Fibroblast of skin of abdomen (primary cell): Measurements from ENCODE around the gene EPS8. TPM values are rescaled to one million over a fixed set of nuclear protein-coding genes. Genes with fewer than 3 reads are reported as not detected.

Experiments used
- DNase-seq: peaks from one replicate; pipeline ENCODE4 v3.0.0-alpha.2; 2013
- polyA plus RNA-seq, 2 experiments: library from polyadenylated mRNA; unstranded; fragments of 120-200 nt; gene quantifications; one replicate each; pipeline ENCODE4 v1.2.1, GENCODE V29; 2013; ENCODE audit not compliant: insufficient read length in 2 of 2

Gene EPS8
- polyA plus RNA-seq (2013, experiment 1 of 2; ENCODE audit: insufficient read length), result 40.2 TPM
- 40.1 TPM for polyA plus RNA-seq (2013, experiment 2 of 2; ENCODE audit: insufficient read length)

- DNase-seq, result peak; percentile 94
Measured at GRCh38 chr12:15789220-15790171, at the start of gene EPS8. Gene EPS8 (minus strand): TSS chr12:15789388. CDS start chr12:15682951, 106,437 bp downstream.

- DNase-seq, result peak; percentile 92
Measured at GRCh38 chr12:15837141-15837790, 48.1 kb upstream of the EPS8 start.

GRCh38 chr12:15834575-15834974 is 45.4 kb upstream of the EPS8 start:
- peak; percentile 27 for DNase-seq

DNA sequence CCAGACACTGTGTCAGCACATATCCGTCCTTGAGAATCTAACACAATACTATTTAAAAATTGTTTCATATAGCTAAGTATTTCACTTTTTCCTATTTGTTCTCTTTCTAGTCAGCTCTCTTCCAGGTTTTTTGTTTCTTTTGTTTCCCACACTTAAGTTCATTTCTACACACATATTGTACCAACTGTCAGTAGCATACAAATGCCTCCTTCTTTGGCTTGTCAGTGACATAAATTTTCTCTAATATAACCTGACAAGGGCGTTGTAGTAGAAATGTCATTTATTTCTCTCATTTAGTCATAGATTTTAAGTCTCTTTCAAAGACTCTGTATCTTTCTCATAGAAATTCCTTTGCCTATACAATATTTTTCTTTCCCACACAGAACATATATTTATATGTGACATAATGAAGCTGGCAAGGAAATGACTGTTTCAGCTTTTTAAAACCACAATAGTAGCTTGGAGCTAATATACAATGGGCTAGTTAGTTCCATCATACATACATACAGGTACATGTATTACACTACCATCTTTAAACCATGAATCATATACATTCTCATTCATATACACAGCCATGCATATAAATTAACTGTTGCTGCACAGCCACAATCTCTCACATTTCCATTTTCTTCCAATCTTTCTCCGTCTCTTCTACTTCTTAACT is 42.3 kb upstream of the EPS8 start:
- peak; percentile 32 for DNase-seq

DNA sequence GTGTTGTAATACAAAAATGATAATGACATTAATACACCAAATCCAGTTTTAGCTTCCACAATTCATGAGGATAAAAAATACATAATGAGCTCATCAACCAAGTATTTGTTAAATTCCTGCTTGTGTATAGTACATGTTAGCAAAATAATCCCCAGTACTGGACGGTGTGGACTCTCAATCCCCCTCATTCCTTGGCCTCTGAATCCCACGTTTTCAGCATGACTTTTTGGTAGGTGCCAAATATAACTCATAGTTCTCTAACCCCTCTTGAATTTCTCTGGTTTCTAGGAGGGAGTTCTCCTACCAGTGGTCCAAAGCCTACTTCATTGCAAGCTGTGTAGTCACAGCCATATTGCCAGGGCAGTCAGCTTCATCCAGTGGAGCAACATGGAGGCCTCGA is 41.4 kb upstream of the EPS8 start:
- DNase-seq, result peak; percentile 73

- peak; percentile 55 for DNase-seq
Measured at GRCh38 chr12:15829949-15830348, 40.8 kb upstream of the EPS8 start.

- DNase-seq, result no peak
Measured at GRCh38 chr12:15829255-15829654, 40.1 kb upstream of the EPS8 start.

DNA sequence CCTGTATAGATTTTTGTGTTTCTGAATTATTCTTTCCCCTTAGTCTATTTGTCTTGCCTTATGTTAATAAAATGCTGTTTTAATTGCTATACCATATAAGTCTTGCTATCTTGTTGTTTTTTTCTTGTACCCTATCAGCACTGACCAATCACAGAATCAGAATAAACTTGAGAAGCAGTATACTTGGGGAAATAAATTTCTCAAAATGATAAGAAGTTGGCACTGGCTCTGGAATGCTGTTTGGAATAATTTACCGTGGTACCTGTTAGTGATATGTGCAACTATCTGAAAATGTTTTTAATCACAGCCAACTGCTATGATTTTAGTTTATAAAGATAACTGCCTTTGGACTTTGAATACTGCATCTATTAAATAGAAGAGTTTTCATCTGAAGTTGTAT is 37.9 kb upstream of the EPS8 start:
- no peak for DNase-seq

- DNase-seq, result no peak
Measured at GRCh38 chr12:15824516-15824915, 35.3 kb upstream of the EPS8 start.

- DNase-seq, result no peak
Measured at GRCh38 chr12:15823360-15824128, 34.4 kb upstream of the EPS8 start.

GRCh38 chr12:15819644-15820437 is 30.7 kb upstream of the EPS8 start:
- no peak for DNase-seq

DNA sequence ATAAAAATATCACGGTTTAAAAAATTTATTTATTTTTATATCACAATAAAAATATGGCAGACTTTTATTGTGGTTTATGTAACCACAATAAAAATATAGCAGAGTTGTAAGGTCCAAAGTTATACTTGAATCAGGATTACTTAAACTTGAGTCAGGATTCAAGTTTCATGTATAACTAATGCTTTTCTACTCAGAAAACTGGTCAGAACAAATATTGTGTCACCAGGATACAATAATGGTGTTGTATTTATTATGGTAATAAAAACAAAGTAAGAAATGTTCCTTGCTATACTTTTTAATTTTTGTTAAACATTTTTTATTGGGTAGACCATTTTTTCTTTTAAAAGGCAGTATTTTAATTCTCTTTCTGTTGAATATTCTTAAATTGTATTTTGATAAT is 29.2 kb upstream of the EPS8 start:
- no peak for DNase-seq

GRCh38 chr12:15815730-15816129 is 26.5 kb upstream of the EPS8 start:
- no peak for DNase-seq

GRCh38 chr12:15811214-15812127 is 22.3 kb upstream of the EPS8 start:
- no peak for DNase-seq

DNA sequence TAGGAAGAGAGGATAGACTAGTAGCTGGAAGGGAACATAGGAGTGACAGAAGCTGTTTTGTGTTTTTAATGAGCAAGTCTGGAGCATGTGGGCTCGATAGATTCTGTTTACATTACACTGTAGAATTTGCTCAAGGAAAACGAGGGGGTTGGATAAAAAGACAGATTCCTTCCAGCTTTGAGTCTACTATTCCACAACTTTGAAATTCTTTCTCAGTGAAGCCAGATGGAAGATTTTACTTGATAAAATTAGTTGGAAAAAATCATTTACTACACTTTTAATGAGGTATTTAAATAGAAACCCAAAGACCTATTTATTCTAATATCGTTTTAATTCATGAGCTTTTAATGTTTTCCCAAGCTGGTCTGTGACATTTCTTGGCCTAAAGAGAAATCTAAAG is 19.5 kb upstream of the EPS8 start:
- DNase-seq, result peak; percentile 52

GRCh38 chr12:15808250-15808649 is 19.1 kb upstream of the EPS8 start:
- no peak for DNase-seq

GRCh38 chr12:15806826-15807225 is 17.6 kb upstream of the EPS8 start:
- no peak for DNase-seq

GRCh38 chr12:15801770-15802744 is 12.9 kb upstream of the EPS8 start:
- no peak for DNase-seq

GRCh38 chr12:15800278-15800677 is 11.1 kb upstream of the EPS8 start:
- no peak for DNase-seq
